ENCODE data around the gene SEMA4B.

SEMA4B gene

GRCh38 chr15:90201130-90201943 lies at the start of gene SEMA4B:
TSS of gene SEMA4B (plus strand) at chr15:90201330. CDS start at chr15:90201579, 249 bp downstream.
- no peak for TF ChIP-seq CTCF (IDR thresholded peaks at IDR 0.05)

GRCh38 chr15:90151989-90152645 lies 49.0 kb upstream of the SEMA4B start:
- no peak for TF ChIP-seq CTCF (IDR thresholded peaks at IDR 0.05)

- no peak for TF ChIP-seq CTCF (IDR thresholded peaks at IDR 0.05)
These were observed 47.5 kb upstream of the SEMA4B start for GRCh38 chr15:90153658-90154057.

GRCh38 chr15:90154246-90154645 lies 46.9 kb upstream of the SEMA4B start:
- no peak for TF ChIP-seq CTCF (IDR thresholded peaks at IDR 0.05)

- TF ChIP-seq CTCF (IDR thresholded peaks at IDR 0.05) = no peak
These were observed 46.1 kb upstream of the SEMA4B start for GRCh38 chr15:90154861-90155626.

- TF ChIP-seq CTCF (IDR thresholded peaks at IDR 0.05) = no peak
These were observed 41.9 kb upstream of the SEMA4B start for GRCh38 chr15:90159213-90159612.
